BLaER1 (cell line): ENCODE data around the gene OR7D2.

Source experiments
- H3K27ac ChIP-seq: shearing (Covaris generic); formaldehyde crosslinking; 2 replicates; pipeline ENCODE4 v1.8.1; 2022
- H3K27me3 ChIP-seq: shearing (Covaris generic); formaldehyde crosslinking; 2 replicates; pipeline ENCODE4 v1.8.1; 2022
- H3K36me3 ChIP-seq: shearing (Covaris generic); formaldehyde crosslinking; 2 replicates; pipeline ENCODE4 v1.8.1; 2022
- H3K4me1 ChIP-seq: shearing (Covaris generic); formaldehyde crosslinking; 2 replicates; pipeline ENCODE4 v1.8.1; 2022
- H3K4me2 ChIP-seq: shearing (Covaris generic); formaldehyde crosslinking; 2 replicates; pipeline ENCODE4 v1.8.1; 2022
- H3K4me3 ChIP-seq: shearing (Covaris generic); formaldehyde crosslinking; 2 replicates; pipeline ENCODE4 v1.8.1; 2022
- H3K9ac ChIP-seq: shearing (Covaris generic); formaldehyde crosslinking; 2 replicates; pipeline ENCODE4 v1.8.1; 2022
- H3K9me3 ChIP-seq: shearing (Covaris generic); formaldehyde crosslinking; 2 replicates; pipeline ENCODE4 v1.8.1; 2022
- H4K20me1 ChIP-seq: shearing (Covaris generic); formaldehyde crosslinking; 2 replicates; pipeline ENCODE4 v1.8.1; 2022
- Cebpa-rat ChIP-seq: shearing (Covaris generic); IDR thresholded peaks from 2 replicates; pipeline ENCODE4 v1.8.1; 2022

OR7D2 gene

GRCh38 chr19:9151367-9151766 lies 27.4 kb upstream of the OR7D2 start:
- Histone ChIP-seq H3K9ac (no peak overlapping the region), H3K4me2 (no peak overlapping the region), H3K27me3 (no peaks in the 10 kb centered on the region), H3K36me3 (peaks cover 100% of the 10 kb centered on the region), H3K4me1 (no peaks in the 10 kb centered on the region), H3K4me3 (no peak overlapping the region; the same call in 1 of the 2 replicates), H3K9me3 (peaks cover 99% of the 10 kb centered on the region), H3K27ac (no peak overlapping the region), H4K20me1 (peaks cover 99% of the 10 kb centered on the region)
- no peak for TF ChIP-seq Cebpa-rat

GRCh38 chr19:9155591-9155990 lies 23.2 kb upstream of the OR7D2 start:
- Histone ChIP-seq H4K20me1 (peaks cover 73% of the 10 kb centered on the region), H3K9me3 (peaks cover 99% of the 10 kb centered on the region)

GRCh38 chr19:9156304-9156703 lies 22.5 kb upstream of the OR7D2 start:
- Histone ChIP-seq H3K9ac (no peak overlapping the region), H3K4me1 (no peaks in the 10 kb centered on the region), H3K9me3 (peaks cover 99% of the 10 kb centered on the region), H3K4me3 (no peak overlapping the region), H3K27me3 (no peaks in the 10 kb centered on the region), H3K4me2 (no peak overlapping the region), H3K36me3 (peaks cover 100% of the 10 kb centered on the region), H4K20me1 (peaks cover 69% of the 10 kb centered on the region), H3K27ac (no peak overlapping the region)
- TF ChIP-seq Cebpa-rat, result no peak

More at GRCh38 chr19:9155591-9155990, 23.2 kb upstream of the OR7D2 start:
- Histone ChIP-seq H3K9ac (no peak overlapping the region), H3K27me3 (no peaks in the 10 kb centered on the region), H3K4me3 (no peak overlapping the region), H3K4me2 (no peak overlapping the region), H3K27ac (no peak overlapping the region), H3K36me3 (peaks cover 100% of the 10 kb centered on the region), H3K4me1 (no peaks in the 10 kb centered on the region)
- TF ChIP-seq Cebpa-rat, result no peak

GRCh38 chr19:9159891-9160290 lies 18.9 kb upstream of the OR7D2 start:
- Histone ChIP-seq H3K4me2 (no peak overlapping the region), H3K4me3 (no peak overlapping the region), H3K36me3 (peaks cover 100% of the 10 kb centered on the region), H3K4me1 (no peaks in the 10 kb centered on the region), H3K9ac (no peak overlapping the region), H3K27ac (no peak overlapping the region), H3K9me3 (peaks cover 76% of the 10 kb centered on the region), H3K27me3 (no peaks in the 10 kb centered on the region), H4K20me1 (peaks cover 59% of the 10 kb centered on the region)
- TF ChIP-seq Cebpa-rat, result no peak

GRCh38 chr19:9161427-9161826 lies 17.4 kb upstream of the OR7D2 start:
- no peak overlapping the region for H3K4me2 ChIP-seq
- H3K9me3 ChIP-seq, result peaks cover 61% of the 10 kb centered on the region
- H3K4me3 ChIP-seq, result no peak overlapping the region
- H3K4me1 ChIP-seq, result no peaks in the 10 kb centered on the region
- H3K27me3 ChIP-seq, result no peaks in the 10 kb centered on the region
- H4K20me1 ChIP-seq, result peaks cover 43% of the 10 kb centered on the region; the same call in 1 of the 2 replicates
- H3K27ac ChIP-seq, result no peak overlapping the region
- TF ChIP-seq Cebpa-rat, result no peak
- no peak overlapping the region for H3K9ac ChIP-seq
- peaks cover 100% of the 10 kb centered on the region for H3K36me3 ChIP-seq

- H4K20me1 ChIP-seq, result peaks cover 27% of the 10 kb centered on the region; the same call in 1 of the 2 replicates
- peaks cover 77% of the 10 kb centered on the region for H3K36me3 ChIP-seq
- H3K4me1 ChIP-seq, result no peaks in the 10 kb centered on the region
- H3K27me3 ChIP-seq, result no peaks in the 10 kb centered on the region
- H3K9me3 ChIP-seq, result peaks cover 23% of the 10 kb centered on the region
- no peak overlapping the region for H3K4me3 ChIP-seq
- no peak for TF ChIP-seq Cebpa-rat
- no peak overlapping the region for H3K4me2 ChIP-seq
- no peak overlapping the region for H3K27ac ChIP-seq
- no peak overlapping the region for H3K9ac ChIP-seq
Observed at GRCh38 chr19:9165261-9165660, 13.5 kb upstream of the OR7D2 start.

- Histone ChIP-seq H3K27me3 (no peaks in the 10 kb centered on the region), H4K20me1 (peaks cover 19% of the 10 kb centered on the region; the same call in 1 of the 2 replicates), H3K4me3 (no peak overlapping the region), H3K36me3 (peaks cover 62% of the 10 kb centered on the region), H3K4me1 (no peaks in the 10 kb centered on the region), H3K9ac (no peak overlapping the region), H3K27ac (no peak overlapping the region), H3K9me3 (peaks cover 7% of the 10 kb centered on the region), H3K4me2 (no peak overlapping the region)
- TF ChIP-seq Cebpa-rat, result no peak
Observed at GRCh38 chr19:9166846-9167245, 11.9 kb upstream of the OR7D2 start.

GRCh38 chr19:9171393-9171991 lies 7.3 kb upstream of the OR7D2 start:
- no peak overlapping the region for H3K4me2 ChIP-seq
- no peaks in the 10 kb centered on the region for H3K9me3 ChIP-seq
- no peaks in the 10 kb centered on the region for H3K27me3 ChIP-seq
- no peaks in the 10 kb centered on the region for H3K4me1 ChIP-seq
- H3K9ac ChIP-seq, result no peak overlapping the region
- H4K20me1 ChIP-seq, result no peaks in the 10 kb centered on the region
- H3K27ac ChIP-seq, result no peak overlapping the region
- H3K4me3 ChIP-seq, result no peak overlapping the region
- peaks cover 15% of the 10 kb centered on the region for H3K36me3 ChIP-seq
- no peak for TF ChIP-seq Cebpa-rat

- Histone ChIP-seq H3K9me3 (no peaks in the 10 kb centered on the region), H3K4me2 (no peak overlapping the region), H3K27ac (no peak overlapping the region), H3K4me1 (no peaks in the 10 kb centered on the region), H3K9ac (no peak overlapping the region), H4K20me1 (no peaks in the 10 kb centered on the region), H3K27me3 (no peaks in the 10 kb centered on the region), H3K36me3 (no peaks in the 10 kb centered on the region), H3K4me3 (no peak overlapping the region)
- TF ChIP-seq Cebpa-rat, result no peak
Observed at GRCh38 chr19:9175326-9175725, 3.5 kb upstream of the OR7D2 start.

- H3K27me3 ChIP-seq, result no peaks in the 10 kb centered on the region
- no peaks in the 10 kb centered on the region for H4K20me1 ChIP-seq
- H3K9ac ChIP-seq, result no peak overlapping the region
- no peak overlapping the region for H3K27ac ChIP-seq
- no peak for TF ChIP-seq Cebpa-rat
- no peaks in the 10 kb centered on the region for H3K9me3 ChIP-seq
- no peak overlapping the region for H3K4me2 ChIP-seq
- H3K36me3 ChIP-seq, result no peaks in the 10 kb centered on the region
- no peaks in the 10 kb centered on the region for H3K4me1 ChIP-seq
- H3K4me3 ChIP-seq, result no peak overlapping the region
Observed at GRCh38 chr19:9183000-9183399, 4.2 kb downstream of the OR7D2 start.

GRCh38 chr19:9187191-9187590 lies 8.4 kb downstream of the OR7D2 start:
- peaks cover 9% of the 10 kb centered on the region; the same call in 1 of the 2 replicates for H3K9me3 ChIP-seq
- no peaks in the 10 kb centered on the region for H4K20me1 ChIP-seq
- H3K4me3 ChIP-seq, result no peak overlapping the region
- H3K36me3 ChIP-seq, result no peaks in the 10 kb centered on the region
- H3K4me1 ChIP-seq, result no peaks in the 10 kb centered on the region
- no peak overlapping the region for H3K27ac ChIP-seq
- H3K27me3 ChIP-seq, result no peaks in the 10 kb centered on the region
- no peak overlapping the region for H3K9ac ChIP-seq
- TF ChIP-seq Cebpa-rat, result no peak
- H3K4me2 ChIP-seq, result no peak overlapping the region
